Keratinocyte (primary cell): ENCODE measurements around the gene ATP2C1.

Experiments used
- CTCF ChIP-seq, 3 experiments: IDR thresholded peaks in 1 of 3; conservative IDR thresholded peaks in 1 of 3; optimal IDR thresholded peaks in 1 of 3; 2 replicates in 2 of 3; 3 replicates in 1 of 3; pipeline versions ENCODE3 to v1.5.1; 2011; ENCODE audit warnings: low read length in 3 of 3, mild to moderate bottlenecking in 3 of 3, moderate library complexity in 2 of 3, control low read depth in 1 of 3, inconsistent platforms in 1 of 3; ENCODE audit not compliant: insufficient read depth in 2 of 3; ENCODE audit errors: extremely low read depth in 1 of 3
- EZH2 ChIP-seq: IDR thresholded peaks from one replicate; pipeline ENCODE4 v1.6.1; 2012; ENCODE audit warnings: inconsistent platforms, mild to moderate bottlenecking, low read length, moderate library complexity

DNA sequence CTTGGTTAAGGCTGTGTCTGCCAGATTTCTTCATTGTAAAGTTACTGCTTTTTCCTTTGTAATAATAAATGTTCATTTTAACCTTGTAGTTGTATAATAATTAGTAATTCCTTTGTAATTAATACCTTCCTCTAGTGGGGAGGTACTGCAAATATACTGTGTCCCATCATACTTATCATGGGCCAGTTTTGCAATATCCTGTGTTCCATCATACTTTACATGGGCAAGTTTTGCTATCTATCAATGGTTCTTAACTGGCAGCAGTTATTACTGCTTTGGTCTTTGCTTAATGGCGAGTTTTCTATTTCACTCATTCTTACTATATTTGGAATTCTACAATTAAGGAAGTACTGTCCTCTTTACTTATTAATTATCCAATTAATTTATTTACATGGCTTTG lies 10.6 kb downstream of the ATP2C1 start:
- TF ChIP-seq CTCF (optimal IDR thresholded peaks at IDR 0.05 in 1 of 3, IDR thresholded peaks at IDR 0.05 in 1 of 3, conservative IDR thresholded peaks at IDR 0.05 in 1 of 3; ENCODE audit: extremely low read depth in 1 of 3, insufficient read depth in 2 of 3, low read length in 3 of 3) (no peak), EZH2 (no peak)
